Midbrain (tissue), 1 donor: ENCODE results near the gene GOLPH3.
A peak's percentile ranks its signal among the peaks of the same experiment; 100 is the strongest.
"Not testable (repeated sequence)": the region's sequence is repeated elsewhere in the genome, so short reads cannot be mapped to it uniquely, and the experiment has no call there.

Source experiments
- DNase-seq: peaks from one replicate; lab custom pipeline; 2025; lab: John Stamatoyannopoulos, UW

GOLPH3 gene

DNA sequence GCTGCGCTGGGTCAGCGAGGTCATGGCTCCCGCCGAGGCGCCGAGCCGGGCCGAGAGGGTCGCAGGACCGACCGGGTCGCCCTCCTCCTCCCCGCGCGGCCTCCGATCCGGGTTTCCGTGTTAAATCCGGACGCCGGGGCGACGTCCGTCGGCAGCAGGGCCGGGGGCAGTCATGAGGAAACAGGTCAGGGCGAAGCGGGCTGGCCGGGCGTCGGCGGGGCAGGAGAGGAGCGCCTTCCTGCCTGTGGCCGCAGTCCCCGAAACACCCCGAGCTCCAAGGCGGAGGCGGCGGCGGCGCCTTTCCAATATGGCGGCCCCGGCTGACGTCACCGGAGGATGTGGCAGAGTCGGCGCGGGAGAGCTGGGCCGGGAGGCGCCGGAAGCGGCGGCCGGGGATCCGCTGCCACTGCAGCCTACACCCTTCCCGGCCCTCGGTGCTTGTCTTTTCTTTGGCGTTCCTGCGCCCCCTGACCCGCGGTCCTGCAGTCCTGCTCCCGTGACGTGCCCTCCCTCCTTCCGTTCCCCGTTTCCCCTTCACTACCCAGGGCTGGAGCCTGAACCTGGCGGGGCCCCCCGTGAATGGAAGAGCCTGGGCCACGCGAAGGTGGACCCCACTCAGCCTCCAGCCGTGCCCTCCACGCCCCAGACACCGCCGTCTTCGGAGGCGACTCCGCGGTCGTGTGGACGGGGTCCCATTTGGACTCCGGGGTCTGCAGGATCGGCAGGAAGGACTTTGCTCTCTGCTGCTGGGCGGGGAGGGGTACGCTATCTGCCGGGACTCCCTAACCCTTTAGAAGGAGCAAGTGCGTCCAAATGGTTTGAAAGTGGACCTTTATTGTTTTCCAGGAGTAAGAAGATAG lies at the start of gene GOLPH3:
TSS of gene GOLPH3 (minus strand) at position 309 of the 860 bp plus-strand sequence. CDS start at position 24, 285 bp downstream.
- DNase-seq, result peak; percentile 90

DNA sequence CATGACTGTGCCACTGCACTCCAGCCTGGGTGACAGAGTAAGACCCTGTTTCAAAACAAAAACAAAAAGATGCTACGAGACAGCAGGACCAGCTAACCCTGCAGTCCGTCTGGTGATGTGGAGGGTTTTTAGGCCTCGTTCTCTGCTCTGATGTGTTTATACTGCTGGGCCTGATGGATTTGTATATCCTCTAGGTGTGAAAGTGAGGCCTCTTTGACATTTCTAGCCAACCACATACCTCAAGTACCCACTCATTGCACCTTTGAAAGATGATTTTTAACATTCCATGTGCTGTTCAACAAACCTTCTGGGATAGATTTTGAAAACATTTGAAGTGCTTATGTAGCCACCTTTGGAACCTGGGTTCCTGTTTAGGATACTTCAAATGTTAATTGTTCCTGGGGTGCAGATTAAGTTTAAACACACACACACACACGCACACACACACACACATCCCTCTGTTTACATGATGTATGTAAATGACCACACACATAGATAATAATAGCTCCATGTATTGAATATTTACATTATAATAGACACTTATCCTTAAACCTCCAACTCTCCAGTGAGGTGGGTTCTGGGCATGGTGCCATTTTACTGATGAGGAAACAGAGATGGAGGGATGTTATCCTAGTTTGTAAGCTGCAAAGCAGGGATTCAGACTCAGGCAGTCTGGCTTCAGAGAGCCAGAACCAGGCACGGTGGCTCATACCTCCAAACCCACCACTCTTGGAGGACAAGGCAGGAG lies 48.8 kb upstream of the GOLPH3 start:
- DNase-seq, result no peak

DNA sequence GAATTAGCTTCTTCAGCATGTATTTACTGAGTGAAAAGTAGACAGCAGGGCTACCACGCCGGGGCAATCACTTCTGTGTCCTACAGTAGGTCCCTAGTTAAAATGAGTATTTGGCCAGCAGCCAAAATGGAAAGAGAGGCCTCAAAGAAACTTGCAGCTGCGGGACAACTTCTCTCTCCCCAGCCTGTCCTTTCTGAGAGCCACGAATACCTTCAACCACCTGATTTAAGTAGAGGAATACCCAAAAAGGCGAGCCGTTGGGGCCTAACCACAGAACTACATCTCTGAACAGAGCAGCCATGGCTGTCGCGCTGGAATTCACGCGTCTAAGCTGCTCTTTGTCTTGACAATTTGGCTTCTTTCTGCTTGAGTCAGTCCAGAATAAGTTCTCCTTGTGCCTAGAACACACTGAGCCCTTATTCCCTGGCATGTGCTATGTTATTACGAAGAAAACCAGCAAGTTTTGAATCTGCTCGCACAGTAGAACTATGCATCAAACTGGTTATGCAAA lies 43.8 kb upstream of the GOLPH3 start:
- peak; percentile 73 for DNase-seq

DNA sequence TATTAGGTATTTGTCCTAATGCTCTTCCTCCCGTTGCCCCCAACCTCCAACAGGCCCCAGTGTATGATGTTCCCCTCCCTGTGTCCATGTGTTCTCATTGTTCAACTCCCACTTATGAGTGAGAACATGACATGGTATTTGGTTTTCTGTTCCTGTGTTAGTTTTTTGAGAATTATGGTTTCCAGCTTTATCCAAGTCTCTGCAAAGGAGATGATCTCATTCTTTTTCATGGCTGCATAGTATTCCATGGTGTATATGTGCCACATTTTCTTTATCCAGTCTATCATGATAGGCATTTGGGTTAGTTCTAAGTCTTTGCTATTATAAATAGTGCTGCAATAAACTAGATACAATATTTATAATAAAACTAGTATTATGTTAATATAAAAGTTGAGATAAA lies 40.2 kb upstream of the GOLPH3 start:
- DNase-seq, result not testable (repeated sequence)

DNA sequence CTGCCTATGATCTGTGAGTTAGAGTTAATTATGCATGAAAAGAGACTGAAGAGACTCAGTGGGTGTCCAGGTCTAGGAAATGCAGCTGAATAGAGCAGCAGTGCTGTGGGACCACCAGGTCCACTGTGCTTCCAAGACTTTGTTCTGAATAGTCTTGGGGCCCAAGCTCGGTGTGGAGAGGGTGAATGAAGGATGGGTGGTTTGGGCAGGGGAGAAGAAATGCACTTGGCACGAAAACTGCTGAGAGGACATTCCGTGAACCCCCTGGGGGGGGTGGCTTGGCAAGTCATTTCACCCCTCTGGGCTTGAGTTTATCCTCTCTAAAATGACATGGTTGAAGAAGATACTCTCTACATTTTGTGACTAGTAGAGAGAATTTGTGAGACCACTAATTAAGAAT lies 36.0 kb upstream of the GOLPH3 start:
- no peak for DNase-seq

DNA sequence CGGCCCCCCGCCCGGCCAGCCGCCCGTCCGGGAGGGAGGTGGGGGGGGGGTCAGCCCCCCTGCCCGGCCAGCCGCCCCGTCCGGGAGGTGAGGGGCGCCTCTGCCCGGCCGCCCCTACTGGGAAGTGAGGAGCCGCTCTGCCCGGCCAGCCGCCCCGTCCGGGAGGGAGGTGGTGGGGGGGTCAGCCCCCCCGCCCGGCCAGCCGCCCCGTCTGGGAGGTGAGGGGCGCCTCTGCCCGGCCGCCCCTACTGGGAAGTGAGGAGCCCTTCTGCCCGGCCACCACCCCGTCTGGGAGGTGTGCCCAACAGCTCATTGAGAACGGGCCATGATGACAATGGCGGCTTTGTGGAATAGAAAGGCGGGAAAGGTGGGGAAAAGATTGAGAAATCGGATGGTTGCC lies 34.7 kb upstream of the GOLPH3 start:
- DNase-seq, result not testable (repeated sequence)

DNA sequence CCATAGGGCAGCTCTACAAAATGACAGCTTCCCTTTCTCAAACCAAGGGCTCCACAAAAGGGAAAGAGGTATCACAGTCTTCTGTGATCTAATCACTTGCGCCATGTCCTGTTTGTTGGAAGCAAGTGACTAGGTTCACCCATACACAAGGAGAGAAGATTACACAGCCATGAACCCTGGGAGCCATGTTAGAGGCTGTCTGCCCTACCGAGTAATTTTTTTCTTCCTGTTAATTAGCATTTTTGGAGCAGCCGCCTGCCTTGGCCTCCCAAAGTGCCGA lies 33.2 kb upstream of the GOLPH3 start:
- DNase-seq, result no peak

DNA sequence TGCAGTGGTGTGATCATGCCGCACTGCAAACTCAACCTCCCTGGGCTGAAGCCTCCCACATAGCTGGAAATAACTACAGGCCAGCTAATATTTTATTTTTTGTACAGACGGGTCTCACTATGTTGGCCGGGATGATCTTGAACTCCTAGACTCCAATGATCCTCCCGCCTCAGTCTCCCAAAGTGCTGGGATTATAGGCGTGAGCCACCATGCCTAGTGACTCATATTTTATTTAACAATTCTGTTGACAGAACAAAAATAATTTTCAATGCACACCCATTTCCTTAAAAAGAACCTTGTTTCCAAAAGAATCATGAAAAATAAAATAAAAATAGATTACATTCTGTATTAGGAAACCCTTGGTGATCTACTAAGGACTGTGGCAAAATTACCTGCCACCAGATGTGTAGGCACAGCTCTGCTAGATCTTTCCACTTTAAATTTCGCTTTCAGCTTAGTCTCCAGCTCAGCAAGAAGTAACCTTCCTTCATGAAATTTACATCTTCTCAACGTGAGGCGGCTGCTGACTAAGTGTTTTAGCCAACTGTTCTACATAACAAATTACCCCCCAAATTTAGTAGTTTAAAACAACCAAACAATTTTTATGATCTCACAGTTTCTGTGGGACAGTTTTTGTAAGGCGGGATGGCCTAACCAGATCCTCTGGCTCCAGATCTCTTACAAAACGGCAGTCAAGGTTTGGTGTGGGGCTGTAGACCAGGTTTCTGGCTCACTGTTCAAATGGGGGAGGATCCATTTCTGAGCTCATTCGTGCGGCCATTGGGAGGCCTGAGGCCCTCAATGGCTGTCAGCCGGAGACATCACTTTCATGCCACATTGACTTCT lies 32.6 kb upstream of the GOLPH3 start:
- no peak for DNase-seq

DNA sequence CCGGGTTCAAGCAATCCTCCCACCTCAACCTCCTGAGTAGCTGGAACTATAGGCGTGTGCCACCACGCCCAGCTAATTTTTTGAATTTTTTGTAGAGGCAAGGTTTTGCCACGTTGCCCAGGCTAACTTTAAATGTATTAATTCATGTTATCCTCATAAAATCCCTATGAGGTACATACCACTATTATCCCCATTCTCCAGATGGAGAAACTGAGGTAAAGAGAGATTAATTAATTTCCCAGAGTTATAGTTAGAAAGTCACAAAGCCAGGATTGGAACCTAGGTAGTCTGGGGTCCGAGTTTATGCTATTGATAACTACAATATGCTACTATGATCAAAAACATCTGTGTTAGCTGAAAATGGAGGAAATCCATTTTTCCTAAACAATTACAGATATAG lies 31.9 kb upstream of the GOLPH3 start:
- DNase-seq, result no peak

DNA sequence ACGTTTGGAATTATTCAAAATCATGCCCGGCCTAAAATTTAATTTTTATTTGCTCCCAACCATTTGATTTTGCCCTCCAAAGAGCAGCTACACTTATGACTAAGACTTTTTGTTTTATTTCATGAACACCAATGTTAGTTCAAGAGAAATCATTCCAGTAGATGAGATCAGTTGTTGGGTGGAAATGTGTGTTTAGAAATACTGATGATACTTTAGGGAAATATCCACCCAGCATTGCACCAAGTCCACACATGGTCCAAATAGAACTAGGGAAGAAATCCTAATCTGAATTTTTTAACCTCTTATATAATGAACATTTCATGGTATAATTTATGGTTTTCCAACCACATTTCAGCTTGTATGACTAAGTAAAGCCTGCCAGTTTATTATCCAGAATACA lies 28.3 kb upstream of the GOLPH3 start:
- no peak for DNase-seq

DNA sequence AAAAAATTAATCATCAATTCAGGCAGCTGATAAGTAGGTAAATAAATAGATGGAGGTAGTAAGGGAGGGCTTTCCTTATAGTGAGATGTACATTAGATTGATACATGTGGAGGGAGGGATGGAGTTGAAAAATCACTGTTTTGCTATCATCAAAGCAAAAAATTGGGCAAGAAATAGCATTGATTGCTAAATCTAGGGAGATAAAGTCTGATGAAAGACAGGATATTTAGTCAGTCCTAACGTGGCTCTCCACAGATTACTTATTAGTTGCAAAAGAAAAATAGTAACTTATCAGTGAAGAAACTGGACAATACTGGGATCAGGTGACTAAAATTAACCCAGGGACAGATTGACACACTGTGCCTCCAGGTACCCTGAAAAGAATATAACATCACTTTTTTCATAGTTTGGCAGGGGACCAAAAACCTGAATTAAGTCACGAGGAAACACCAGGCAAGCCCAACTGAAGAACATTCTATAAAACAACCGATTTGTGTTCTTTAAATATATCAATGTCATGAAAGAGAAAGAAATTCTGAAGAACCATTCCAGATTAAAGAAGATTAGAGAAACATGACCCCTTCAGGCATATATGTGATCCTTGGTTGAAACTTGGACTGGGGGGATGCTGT lies 27.1 kb upstream of the GOLPH3 start:
- DNase-seq, result no peak

DNA sequence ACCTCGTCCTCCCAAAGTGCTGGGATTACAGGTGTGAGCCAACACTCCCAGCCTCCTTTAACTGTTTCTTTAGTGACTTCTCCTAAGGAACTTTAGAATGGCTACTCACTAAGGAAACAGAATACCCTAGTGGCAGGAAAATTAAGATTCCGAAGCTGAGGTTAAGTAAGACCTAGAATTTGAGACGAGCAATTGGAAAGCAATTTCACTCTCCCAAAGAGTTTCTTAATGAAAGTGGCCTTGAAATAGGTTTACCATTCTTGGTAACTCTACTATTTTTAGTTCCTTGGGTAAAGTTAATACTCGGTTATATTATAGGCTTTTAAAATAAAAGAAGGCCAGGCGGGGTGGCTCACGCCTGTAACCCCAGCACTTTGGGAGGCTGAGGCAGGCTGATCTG lies 22.9 kb upstream of the GOLPH3 start:
- DNase-seq, result no peak

DNA sequence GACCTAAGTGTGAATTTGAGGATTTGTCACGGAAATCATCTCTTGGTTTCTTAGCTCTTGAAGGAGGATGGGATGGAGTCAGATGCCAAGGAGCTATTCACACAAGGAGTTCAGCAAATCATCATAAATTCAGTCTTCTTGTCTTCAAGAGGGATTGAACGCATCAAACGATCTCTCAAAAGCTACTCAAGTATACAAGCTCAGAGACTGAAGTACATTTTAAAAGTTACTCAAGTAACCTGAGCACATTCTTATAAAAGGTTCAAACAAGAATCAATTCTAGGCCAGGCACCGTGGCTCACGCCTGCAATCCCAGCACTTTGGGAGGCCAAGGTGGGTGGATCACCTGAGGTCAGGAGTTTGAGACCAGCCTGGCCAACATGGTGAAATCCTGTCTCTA lies 21.1 kb upstream of the GOLPH3 start:
- DNase-seq, result no peak

DNA sequence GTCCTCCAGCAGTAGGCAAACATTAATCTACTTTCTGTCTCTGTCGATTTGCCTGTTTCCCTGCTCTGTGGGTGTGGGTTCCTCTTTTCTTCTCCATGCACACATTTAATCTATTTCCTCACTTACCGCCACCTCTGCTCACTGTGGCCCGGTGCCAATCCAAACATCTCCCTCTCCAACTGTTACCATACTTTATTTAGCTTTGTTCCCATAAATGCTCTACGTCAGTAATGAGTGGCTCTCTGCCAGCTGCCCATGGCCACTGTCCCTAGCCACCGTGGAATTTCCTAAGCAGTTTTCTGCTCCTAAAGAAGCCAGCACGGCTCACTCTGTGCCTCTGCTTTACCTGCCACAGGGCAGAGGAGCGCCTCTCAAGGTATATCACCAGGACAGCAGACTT lies 19.5 kb upstream of the GOLPH3 start:
- DNase-seq, result no peak

DNA sequence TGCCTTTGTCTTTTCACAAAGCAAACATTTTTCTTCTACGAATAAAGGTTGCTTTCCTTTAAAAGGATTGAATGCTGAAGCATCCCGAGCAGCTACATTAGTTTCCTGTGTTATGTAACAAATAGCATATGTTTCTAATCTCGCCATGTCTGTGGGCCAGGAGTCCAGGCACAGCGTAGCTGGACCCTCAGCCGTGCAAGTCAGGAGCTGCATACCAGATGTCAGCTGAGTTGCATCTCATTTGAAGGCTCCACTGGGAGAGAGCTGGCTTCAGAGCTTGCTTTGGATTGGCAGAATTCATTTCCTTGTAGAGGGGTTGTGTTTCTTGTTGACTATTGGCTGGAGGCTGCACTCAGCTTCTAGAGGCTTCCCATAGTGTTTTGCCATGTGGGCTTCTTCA lies 16.0 kb upstream of the GOLPH3 start:
- no peak for DNase-seq

DNA sequence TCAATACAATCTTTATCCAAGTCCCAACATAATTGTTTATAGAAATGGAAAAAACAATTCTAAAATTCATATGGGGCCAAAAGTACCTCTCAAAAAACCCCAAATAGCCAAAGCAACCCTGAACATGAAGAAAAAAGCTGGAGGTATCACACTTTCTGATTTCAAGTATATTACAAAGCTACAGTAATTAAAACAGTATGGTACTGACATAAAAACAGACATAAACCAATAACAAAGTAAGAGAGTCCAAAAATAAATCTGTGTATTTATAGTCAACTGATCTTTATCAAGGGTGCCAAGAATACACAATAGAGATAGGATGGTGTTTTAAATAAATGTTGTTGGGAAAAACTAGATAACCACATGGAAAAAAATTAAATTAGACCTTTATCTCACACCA lies 13.6 kb upstream of the GOLPH3 start:
- DNase-seq, result no peak

DNA sequence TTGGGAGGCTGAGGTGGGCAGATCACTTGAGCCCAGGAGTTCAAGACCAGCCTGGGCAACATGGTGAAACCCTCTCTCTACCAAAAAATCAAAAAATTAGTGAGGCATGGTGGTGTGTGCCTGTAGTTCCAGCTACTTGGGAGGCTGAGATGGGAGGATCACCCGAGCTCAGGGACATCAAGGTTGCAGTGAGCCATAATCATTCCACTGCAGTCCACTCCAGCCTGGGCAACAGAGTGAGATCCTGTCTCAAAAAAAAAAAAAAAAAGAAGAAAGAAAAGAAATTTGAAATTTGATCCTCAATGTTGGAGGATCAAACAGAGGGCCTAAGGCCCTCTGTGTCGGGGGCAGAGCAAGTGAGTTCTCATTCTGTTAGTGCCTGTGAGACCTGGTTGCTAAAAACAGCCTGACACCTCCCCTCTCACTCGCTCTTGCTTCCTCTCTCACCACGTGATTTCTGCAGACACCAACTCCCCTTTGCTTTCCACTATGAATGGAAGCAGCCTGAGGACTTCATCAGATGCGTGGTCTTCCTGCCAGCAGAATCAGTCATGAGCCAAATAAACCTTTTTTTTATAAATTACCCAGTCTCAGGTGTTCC lies 8.4 kb upstream of the GOLPH3 start:
- no peak for DNase-seq

DNA sequence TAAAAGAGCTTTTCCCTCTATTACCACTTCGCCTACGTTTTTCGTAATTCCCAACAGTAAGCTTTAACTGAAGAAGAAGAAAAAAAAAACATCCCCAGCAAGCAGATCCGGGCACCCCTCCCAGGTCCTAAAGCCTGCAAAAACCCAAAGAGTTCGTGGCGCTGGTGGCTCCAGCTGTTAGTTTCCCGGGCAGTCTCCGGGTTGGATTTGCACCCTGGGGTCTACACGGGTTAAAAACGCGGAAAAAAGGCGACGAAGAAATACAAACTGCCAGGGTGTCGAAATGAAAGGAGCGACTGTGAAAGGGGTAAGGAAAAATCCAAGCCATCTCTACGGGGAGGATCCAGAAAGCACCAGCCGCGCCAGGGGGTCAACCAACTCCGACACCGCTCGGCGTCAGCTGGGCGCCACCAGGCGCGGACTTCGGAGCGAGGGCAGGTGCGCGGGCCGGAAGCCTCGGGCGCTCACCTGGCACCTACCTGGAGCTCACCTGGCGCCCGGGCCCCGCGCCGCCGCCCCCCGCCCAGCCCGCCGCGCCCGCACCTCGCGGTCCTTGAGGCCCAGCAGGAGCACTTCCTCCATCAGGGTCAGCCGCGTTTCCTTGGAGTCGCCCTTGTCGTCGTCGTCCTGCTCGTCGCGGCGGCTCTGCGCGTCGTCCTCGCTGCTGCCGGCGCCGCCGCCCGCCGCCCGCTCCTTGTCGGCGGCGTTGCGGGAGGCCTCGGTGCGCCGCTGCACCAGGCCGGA lies 680 bp downstream of the GOLPH3 start:
- DNase-seq, result peak; percentile 61

DNA sequence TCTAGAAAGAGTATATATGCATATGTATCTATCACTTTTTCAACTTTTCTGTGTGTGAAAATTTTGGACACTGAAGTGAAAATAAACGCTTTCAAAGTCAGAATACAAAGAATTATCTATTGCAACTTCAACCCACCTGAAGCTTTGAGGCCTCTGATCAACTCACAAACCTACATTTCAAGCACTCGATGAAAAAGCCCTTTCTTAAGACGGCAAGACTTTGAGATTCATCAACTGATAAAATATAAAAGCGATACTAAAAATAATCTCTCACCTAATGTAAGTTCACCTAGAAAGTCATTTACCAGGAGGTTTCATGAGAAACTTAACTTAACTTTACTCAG lies 1.2 kb downstream of the GOLPH3 start:
- DNase-seq, result no peak

DNA sequence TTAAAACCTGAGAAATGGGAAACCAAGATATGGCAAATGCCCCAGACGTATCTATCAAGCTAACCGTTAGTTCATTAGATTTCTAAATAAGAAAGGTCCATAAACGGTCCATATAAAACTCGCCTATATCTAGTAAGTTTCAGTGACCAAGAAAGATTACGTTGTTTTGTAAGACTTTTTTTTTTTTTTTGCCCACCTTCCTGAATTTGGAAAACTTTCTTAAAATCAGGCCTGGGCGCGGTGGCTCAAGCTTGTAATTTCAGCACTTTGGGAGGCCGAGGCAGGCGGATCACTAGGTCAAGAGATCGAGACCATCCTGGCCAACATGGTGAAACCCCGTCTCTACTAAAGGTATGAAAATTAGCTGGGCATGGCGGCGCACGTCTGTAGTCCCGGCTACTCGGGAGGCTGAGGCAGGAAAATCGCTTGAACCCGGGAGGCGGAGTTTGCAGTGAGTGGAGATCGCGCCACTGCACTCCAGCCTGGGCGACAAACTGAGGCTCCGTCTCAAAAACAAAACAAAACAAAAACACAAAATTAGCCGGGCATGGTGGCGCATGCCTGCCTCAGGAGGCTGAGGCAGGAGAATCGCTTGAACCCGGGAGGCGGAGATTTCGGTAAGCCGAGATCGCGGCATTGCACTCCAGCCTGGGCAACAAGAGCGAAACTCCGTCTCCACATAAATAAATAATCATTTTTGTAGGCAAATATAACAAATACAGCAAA lies 1.8 kb downstream of the GOLPH3 start:
- DNase-seq, result peak; percentile 10
